GM21529 (cell line): ENCODE results near the gene CAMK2A.
"Not testable (repeated sequence)": the region's sequence is repeated elsewhere in the genome, so short reads cannot be mapped to it uniquely, and the experiment has no call there.

Experiments
- ATAC-seq: cut with Tn5 transposase; IDR thresholded peaks from one replicate; pipeline ENCODE4 v1.9.1; 2021; ENCODE audit not compliant: unreplicated experiment

The CAMK2A gene

DNA sequence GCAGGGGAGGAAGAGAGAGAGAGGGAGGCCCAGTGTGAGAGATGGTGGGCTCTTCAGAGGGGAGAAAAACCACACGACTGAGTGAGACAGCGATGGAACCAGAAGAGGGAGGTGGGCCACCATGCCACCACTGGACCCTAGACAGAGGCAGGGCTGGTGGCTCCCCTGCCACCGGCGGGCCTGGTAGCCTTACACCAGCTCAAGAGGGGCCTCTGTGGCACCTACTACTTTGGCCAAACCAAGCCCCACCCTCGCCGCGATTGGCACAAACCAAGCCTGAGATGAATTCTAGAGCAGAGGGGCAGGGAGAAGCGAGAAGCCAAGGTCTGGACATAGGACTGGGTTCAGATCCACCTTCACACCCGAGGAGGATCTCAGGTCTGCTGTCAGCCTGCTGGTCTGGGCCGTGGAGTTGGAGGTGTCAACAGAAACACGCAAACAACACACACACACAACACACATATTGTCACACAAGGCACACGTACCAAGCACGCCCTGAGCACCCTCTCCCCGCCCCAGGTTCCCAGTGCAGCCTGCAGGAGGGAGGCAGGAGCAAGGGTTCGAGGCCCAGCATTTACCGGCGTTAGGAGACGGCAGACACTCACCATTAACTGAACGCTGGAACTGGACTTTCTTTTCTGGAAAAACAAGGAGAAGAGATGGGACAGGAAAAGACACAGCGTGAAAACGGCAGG is 50.3 kb downstream of the CAMK2A start:
- no peak for ATAC-seq

DNA sequence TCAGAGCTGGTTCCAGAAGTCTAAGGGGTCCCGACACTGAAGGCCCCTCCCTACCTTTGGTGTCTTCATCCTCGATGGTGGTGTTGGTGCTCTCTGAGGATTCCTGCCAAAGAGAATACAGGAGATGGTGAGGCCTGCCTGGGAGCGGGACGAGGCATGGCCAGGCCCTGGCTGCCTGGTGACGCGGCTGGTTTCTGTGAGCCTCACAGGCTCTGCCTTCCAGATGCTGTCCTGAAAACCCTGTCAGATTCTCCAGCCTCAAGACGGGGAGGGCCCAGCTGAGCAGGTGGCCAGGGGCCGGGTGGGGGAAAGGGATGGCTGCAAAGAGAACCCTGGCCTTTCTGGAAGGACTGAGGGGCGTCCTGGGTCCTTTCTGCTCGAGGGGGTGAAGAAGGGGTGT is 50.9 kb downstream of the CAMK2A start:
- no peak for ATAC-seq

DNA sequence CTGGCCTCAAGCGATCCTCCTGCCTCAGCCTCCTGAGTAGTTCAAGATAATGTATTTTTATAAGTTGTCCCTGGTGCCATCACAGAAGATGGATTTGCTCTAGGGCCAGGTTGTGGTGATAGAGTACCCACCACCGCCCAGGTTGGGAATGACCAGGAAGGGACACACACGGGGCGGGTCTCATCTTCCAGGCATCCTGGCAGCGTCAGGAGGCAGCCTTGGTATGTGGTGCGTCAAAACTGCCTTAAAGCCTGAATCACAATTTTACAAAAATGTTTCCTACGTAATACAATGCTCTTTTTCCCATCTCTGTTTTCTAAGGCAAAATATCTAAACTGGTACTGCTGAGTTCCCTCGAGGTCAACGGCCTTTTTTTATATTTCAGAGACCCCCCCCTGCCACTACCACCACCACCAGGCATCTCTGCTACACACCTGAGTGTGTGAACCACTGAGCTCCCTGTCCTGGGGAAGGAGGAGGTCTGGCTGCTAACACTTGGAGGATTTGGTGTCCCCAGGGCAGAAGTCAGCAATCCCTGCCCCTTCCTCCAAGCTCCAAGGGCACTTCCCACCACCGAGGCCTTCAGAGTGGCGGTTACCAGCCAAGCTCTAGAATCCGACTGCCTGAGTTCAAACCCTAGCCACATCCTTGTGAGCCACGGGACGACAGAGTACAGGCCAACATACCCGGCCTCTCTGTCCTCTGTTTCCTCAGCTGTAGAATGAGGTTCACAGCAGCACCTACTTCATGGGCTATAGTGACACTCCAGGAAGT is 52.4 kb downstream of the CAMK2A start:
- no peak for ATAC-seq

DNA sequence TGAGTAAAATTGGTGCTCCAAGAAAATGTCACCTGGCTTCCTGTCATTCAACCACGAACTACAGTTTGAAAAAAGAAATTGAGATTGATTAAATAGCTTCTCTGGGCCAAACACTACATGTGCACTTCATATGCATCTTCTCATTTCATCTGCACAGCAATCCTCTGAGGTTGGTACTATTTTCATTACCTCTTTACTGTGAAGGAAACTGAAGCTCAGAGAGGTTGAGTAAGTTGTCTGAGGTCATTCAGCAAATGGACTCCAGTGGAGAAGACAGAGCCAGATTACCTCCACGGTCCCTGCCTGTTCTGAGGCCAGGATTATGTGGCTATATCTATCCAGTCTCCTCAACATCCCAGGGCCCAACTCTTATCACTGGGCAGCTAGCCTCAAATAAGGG is 53.3 kb downstream of the CAMK2A start:
- no peak for ATAC-seq

DNA sequence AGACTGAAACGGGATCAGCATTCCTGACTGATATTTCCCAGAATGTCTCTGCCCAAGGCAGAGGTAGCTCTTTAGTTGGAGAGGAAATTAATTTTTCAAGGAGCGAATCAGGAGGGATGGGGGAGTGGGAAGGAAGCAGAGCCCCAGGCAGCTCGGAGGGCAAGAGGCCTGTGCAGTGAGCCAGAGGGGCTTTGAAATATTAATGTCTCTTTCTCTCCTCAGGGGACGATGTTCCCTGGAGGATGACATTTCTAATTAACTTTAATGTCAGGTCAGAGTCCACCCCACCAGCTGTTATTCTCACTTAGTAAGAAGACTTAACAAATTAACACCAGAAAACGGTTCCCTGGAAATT is 54.1 kb downstream of the CAMK2A start:
- no peak for ATAC-seq

DNA sequence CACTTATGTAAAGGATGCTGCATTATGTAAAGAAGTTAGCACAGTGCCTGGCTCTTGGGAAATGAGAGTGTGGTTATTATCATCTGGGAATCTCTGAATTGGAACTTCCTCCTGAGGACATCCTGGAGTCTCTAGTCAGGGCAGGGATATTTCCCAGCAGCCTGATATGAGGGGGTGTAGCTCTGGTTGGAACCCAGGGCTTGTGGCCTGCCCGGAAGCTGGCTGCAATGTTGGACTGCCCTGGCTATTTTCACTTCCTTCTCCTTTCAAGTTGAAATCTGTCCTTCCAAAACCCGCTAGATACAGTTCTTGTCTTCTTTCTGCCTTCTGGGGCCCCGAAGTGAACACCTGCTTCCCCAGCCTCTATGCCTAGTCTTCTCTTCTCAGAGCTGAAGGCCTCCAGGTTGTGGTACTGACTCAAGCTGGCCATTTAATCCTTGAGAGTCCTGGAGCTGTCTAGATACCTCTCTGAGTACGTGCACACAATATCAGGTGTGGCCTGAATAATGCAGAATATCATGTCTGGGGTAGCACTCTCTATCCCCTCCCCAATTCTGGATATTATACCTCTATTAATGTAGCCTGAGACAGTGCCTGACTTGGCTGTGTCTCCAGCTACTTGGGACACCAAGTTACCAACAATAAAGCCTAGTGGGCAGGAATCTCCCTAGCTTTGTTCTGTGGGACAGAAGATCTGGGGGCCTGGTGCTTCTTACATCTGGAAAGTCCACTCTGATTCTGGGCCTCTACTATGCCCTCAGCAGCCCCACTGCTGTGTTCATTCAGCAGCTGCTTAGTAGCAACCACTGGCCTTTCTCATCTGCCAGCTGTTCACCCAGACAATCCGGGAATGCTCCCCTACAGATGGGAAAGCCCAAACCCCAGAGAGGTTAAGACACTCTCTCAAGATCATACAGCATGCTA is 54.7 kb downstream of the CAMK2A start:
- no peak for ATAC-seq

DNA sequence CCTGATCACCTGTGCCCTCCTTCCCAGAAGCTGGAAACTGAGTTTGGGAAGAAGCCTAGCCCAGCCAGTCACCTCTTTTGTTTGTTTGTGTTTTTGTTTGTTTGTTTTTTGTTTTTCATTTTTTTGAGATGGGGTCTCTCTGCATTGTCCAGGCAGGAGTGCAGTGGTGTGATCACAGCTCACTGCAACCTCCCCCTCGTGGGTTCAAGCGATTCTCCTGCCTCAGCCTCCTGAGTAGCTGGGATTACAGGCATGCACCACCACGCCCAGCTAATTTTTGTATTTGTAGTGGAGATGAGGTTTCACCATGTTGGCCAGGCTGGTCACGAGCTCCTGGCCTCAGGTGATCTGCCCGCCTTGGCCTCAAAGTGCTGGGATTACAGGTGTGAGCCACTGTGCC is 55.9 kb downstream of the CAMK2A start:
- not testable (repeated sequence) for ATAC-seq

DNA sequence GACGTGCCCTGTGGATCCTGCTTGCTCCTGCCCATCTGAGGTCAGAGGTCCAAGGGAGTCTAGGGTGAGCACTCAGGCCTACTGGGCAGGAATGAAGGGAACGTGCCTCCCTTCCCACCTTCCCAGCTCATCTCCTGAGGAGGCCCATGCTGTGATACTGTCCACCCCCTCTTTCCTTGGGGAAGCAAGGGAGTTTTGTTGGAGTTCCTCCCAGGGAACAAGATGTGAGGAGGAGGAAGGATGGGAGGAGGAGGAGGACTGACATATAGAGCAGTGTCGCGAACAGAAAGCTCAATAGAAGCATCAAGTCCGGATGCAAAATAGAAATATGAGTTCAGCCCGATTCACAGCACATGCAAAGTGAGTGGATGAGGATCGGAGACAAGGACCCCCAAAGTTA is 58.7 kb downstream of the CAMK2A start:
- ATAC-seq = no peak

DNA sequence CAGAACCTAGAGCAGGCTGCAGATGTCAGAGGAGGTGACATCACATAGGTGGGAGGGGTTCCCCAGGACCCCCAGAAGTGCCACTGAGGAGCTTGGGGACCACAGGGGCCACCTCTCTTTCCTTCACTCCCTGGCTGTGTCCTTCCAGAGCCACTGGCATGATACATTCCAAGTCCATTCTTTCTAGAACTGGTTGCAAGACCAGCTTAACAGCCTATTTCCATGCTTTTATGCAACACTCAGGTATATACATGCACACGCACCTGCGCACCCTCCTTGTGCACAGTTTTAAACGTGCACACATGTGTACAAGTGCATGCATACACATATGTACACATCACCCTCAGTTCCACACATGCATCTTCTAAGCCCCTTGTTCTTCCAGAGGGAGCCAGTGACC is 60.0 kb downstream of the CAMK2A start:
- no peak for ATAC-seq

DNA sequence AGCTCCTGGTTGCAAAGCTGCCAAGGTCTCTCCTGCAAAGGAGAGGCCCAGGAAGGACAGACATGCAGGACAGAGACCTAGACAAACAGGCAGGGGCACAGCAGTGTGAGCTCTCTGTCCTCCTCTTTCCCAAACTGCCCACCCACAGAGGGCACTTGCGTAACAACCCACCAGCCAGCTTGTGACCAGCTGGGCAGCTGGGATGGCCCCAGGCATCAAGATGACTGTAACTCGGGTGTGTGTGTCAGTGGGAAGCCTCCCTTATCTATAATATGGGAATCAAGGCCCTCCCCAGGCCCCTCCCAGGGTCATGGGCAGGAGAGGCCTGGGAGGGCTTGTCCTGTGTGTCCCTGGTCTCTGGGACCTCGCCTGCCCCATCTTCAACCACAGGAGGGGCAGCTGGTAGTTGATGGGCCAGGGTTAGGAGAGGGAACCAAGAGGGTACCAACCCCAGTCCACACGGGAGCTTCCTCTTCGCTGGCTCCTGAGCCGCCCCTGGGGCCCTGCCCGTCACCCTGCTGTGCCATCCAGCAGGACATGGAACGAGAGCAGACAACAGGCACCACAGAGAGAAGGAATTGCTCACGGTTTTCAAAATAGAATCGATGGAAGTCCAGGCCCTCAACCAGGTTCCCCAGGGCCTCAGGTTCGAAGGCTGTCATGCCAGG is 61.8 kb downstream of the CAMK2A start:
- no peak for ATAC-seq

DNA sequence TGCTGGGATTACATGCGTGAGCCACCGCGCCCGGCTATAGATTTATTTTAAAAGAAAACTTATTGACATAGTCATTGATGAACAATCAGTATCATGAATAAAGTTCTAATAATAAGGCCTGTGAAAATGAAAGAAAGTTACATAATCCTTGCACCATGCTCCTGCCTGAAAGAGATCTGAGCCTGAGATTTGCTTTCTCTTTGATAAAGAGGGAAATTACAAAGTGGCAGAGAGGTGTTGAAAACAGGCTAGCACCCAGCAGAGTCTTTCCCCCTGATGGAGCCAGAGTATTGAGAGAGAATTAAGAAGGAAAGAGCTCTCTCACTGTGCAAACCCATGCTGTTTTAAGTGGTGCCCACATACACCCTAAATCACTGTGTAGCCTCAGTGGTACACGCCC is 62.5 kb downstream of the CAMK2A start:
- ATAC-seq = no peak

DNA sequence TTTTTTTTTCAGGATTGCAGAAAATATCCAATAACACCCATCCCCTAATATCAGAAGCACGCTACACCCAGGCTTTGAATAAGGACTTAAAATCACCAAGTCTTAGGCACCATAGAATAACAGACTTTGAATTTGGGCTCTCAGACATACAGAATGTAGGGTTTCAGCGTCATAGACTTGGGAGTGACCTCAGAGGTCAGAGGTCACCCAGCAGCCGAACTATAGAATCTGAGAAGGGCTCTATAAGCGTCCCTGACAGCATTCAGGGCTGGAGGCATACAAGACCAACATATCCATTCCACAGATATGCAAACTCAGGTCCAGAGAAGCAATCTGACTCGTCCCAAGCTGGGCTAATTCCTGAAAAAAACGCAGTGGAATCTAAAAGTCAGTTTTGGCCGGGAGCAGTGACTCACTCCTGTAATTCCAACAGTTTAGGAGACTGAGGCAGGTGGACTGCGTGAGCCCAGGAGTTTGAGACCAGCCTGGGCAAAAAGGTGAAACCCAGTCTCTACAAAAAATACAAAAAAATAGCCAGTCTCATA is 65.0 kb downstream of the CAMK2A start:
- no peak for ATAC-seq

DNA sequence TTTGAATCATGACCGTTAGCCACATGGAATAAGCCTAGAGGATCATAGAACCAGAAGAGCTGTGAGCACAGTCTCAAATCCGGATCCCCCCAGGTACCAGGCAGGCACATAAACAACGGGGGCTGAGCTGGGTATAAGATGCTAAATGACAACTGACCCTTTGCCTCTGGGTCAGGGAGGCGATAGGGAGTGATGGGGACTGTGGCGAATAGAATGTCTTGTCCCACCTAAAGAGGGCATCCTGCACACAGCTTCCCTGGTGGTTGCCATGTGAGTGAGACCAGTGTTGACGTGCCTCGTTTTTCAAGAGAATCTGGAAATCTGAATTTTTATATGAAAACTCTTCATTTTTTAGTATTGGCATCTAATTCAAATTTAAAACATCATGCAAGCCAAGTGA is 66.1 kb downstream of the CAMK2A start:
- ATAC-seq = no peak

DNA sequence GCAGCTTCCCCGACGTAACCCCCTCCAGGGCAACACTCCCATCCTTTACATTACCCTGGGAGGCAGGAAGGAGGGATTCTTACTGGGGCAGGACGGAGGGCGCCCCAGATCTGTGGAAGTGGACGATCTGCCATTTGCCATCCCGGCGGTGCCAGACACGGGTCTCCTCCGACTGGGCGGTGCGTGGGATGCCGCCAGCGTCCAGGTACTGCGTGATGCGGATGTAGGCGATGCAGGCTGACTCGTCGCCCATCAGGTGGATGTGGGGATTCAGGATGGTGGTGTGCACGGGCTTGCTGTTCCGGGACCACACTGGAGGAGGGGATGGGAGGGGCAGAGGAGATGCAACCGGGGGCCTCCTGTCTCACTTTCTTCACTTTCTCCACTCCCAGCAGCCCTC is 66.7 kb downstream of the CAMK2A start:
- no peak for ATAC-seq

DNA sequence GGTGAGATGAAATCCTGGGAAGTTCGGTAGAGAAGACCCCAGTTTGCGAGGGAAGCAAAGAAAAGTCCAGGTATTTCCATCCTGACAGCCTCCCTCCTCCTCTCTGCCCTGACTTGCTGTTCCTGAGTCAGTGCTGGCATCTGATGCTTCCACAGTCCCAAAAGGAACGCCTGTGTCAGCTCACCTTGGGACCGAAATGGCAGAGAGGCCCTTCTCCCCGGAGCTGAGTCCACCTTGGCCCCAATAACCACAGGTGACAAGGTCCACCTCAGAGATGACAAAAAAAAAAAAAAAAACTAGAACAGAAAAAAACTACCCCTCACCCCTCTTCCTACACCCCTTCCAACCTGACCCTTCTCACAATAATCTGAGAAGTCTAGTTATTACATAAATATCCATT is 68.1 kb downstream of the CAMK2A start:
- ATAC-seq = no peak

DNA sequence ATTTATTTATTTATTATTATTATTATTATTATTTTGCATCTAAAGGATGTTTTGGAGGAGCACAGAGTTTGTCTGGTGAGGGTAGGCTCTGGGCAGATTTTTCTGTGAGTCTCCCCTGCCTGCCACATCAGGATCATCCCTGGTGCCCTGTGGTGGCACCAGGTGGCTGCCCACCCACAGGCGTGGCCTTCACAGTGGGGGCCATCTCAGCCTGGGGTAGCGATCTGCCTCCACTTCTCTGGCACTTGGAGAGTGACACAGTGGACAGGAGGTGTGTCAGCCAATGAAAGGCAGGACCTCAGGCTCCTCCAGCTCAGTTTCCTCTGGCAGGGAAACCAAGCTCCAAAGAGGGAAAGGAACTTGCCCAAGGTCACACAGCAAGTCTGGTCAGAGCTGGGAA is 69.7 kb downstream of the CAMK2A start:
- no peak for ATAC-seq

DNA sequence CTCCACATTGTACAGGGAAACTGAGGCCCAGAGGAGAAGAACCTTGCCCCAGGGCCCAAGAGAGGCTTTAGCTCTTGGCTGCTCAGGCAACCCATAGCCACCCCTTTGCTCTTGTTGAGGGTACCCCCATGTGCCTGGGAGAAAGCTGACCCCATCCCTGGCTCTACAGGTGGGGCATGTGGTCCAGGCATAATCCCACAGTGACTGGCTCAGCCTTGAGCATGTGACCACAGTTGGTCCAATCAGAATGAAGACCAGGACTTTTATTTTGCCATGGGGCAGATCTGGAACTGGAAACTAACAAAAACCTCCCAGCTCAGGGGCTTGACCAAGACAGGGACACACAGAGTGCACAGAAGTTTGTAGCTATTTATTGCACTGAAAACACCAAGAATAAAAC is 70.4 kb downstream of the CAMK2A start:
- no peak for ATAC-seq

DNA sequence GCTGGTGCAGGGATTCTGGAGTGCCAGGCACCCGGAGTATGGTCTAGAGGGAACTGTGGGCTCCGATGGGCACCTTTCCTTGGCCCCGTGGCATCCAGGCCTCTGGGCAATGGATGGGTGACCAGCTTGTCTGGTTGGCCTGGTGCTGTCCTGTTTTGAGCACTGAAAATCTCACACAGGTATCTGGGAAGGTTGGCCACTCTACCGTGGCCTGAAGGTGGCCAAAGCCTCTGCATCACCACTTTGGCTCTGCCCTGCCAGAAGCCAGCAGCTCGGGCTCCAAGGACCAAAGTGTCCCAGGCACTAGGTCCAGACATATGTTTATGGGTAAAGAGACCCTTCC is 70.9 kb downstream of the CAMK2A start:
- ATAC-seq = no peak

DNA sequence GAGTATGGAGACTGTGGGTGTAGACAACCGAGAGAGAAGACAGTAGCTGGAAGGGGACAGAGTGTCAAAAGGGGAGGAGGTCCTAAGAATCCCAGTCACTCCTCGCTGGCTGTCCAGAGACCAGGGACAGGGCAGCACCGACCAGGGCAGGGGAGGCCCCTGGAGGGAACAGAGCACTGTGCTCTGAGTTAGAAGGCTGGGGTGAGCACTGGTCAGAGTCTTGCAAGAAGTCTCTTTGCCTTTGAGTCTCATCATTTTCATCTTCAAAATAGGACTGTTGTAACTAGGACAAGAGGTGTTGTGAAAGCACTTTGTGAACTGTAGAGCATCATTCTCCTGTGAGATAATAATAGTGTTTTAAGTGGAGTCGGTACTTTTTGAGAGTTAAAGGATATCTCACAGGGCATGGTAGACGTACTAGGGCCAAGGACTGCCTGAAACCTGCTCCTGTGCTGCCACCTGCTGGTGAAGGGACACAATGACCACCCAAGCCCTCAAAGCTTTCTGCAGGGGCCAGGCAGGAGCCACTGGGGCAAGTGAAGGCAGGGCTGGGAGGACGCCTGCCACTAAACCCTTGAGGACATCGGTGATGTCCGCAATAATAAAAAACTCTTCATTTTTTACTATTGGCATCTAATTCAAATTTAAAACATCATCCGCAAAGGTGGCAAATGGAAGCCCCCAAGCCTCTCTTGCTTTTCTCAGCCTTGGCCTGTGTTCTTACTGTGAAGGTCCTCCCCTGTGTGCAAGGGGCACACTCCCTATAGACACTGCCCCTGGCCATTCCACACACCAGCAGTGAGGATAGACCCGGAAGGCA is 71.5 kb downstream of the CAMK2A start:
- ATAC-seq = peak; percentile 85

DNA sequence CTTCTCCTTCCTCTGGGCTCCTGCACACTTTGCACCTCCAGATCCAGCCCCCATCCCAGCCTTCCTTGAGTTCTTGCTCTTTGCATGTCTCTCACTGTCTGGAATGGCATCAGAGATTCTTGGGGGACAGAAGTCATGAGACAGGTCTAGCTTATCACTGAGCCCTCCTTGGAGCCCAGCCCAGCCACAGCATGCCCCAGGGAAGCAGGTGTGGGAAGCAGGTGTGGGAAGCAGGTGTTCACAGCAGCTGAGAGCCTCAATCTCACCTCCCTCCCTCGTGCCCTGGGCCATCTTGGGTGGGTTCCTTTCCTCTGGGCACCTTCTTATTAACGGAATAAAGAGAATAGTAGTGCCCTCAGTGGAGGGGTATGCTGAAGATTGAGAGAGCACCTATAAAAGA is 72.5 kb downstream of the CAMK2A start:
- ATAC-seq = no peak
